Measurements from ENCODE around the gene CNGB1. TPM values are rescaled to one million over a fixed set of nuclear protein-coding genes. Genes with fewer than 3 reads are reported as not detected.

CNGB1 gene
- total RNA-seq, 2 donors from 2014 or later = 0.05 to 0.69 TPM

DNA sequence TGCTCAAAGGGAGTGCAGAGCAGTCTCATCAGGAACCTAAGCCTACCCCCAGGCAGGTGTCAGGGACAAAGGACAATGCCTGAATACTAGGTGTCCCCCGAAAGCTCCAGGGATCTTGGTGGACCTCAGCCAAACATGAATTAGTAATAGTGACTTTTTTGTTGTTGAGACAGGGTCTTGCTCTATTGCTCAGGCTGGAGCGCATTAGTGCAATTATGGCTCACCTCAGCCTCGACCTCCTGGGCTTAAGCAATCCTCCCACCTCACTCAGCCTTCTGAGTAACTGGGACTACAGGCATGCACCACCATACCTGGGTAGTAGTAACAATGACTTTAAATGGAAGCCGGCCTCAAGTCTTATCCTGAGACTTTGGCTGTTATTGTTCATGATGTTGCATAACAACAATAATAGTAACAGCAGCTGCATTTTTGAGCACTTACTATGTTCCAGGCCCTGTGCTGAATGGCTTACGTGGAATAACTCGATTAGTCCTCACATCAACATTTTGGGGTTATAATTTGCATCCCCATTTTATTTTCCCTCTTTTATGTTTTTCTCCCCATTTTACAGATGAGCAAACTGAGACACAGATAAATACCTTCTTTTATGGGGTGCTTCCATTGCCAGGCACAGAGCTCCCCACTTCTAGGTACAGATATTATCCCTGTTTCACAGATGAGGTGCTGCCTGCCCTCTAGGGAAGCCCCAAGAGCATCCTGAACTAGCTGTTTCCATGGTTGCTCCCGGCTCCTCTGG lies 19.5 kb downstream of the CNGB1 start:
- TF ChIP-seq, protein P1, sequence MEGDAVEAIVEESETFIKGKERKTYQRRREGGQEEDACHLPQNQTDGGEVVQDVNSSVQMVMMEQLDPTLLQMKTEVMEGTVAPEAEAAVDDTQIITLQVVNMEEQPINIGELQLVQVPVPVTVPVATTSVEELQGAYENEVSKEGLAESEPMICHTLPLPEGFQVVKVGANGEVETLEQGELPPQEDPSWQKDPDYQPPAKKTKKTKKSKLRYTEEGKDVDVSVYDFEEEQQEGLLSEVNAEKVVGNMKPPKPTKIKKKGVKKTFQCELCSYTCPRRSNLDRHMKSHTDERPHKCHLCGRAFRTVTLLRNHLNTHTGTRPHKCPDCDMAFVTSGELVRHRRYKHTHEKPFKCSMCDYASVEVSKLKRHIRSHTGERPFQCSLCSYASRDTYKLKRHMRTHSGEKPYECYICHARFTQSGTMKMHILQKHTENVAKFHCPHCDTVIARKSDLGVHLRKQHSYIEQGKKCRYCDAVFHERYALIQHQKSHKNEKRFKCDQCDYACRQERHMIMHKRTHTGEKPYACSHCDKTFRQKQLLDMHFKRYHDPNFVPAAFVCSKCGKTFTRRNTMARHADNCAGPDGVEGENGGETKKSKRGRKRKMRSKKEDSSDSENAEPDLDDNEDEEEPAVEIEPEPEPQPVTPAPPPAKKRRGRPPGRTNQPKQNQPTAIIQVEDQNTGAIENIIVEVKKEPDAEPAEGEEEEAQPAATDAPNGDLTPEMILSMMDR (IDR thresholded peaks at IDR 0.05) = no peak
- intact Hi-C loops (cut with DNase I) = no loop called here
- Histone ChIP-seq H3K4me3 (no peak overlapping the region), H3K9ac (ENCODE audit: low read depth in 2 of 2, low read length in 2 of 2) (no peak overlapping the region), H3K27me3 (no peaks in the 10 kb centered on the region), H3K36me3 (no peaks in the 10 kb centered on the region), H3K4me1 (no peaks in the 10 kb centered on the region), H3K27ac (no peak overlapping the region), H3K9me3 (no peaks in the 10 kb centered on the region)
- DNase-seq = no peak

DNA sequence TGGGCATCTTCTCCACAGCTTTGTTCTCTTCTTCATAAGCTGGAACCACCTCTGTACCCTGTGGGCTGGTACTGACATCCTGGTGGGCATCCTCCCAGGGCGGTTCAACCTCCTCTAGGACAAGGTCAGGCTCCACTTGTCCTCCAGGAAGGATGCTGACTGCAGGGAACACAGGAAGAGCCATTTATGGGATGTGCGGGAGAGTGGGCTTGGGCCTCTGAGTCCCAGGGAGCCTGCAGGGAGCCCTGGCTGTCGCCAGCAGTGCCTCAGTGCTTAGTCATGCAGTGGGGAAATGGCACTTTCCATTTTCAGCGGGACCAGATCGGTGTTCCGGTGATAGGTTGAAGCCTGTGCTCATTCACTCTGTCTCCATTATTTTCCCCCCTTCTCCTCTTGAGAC lies 20.5 kb downstream of the CNGB1 start:
- H3K27ac ChIP-seq = no peak overlapping the region
- H3K36me3 ChIP-seq = no peaks in the 10 kb centered on the region
- H3K9me3 ChIP-seq = no peaks in the 10 kb centered on the region
- no peaks in the 10 kb centered on the region for H3K27me3 ChIP-seq
- no peak overlapping the region for H3K9ac ChIP-seq (ENCODE audit: low read depth in 2 of 2, low read length in 2 of 2)
- TF ChIP-seq, protein P1 (IDR thresholded peaks at IDR 0.05) = no peak
- DNase-seq = no peak
- H3K4me1 ChIP-seq = no peaks in the 10 kb centered on the region
- no peak overlapping the region for H3K4me3 ChIP-seq
- intact Hi-C loops (cut with DNase I) = no loop called here

DNA sequence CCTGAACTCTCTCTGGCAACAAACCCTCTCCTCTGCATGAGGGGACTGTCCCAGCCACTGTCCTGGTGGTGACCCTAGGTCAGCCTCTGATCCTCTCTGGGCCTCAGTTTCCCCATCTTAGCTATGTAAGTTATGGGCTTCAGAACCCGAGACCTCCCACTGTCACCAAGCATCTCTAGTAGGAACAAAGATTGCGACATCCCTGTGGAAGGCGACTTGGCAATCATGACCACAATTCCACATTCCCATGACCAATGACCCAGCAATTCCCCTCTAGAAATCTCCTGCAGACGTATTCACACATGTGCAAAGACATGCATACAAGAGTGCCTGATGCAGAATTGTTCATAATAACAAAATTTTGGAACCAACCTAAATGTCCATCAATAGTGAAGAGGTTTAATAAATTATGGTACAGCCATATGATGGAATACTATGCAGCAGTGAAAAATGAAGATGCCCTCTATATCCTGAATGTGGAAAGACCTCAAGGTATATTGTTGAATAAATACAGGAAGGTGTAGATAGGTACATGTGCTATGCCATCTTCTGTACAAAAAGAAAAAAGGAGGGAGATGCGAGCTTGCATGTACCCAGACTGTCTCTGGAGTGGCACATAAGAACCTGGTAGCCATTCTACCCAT lies 21.2 kb downstream of the CNGB1 start:
- TF ChIP-seq, protein P1 (IDR thresholded peaks at IDR 0.05) = no peak
- intact Hi-C loops (cut with DNase I) = no loop called here
- no peak overlapping the region for H3K9ac ChIP-seq (ENCODE audit: low read depth in 2 of 2, low read length in 2 of 2)
- no peak overlapping the region for H3K4me3 ChIP-seq
- H3K27me3 ChIP-seq = no peaks in the 10 kb centered on the region
- no peak overlapping the region for H3K27ac ChIP-seq
- DNase-seq = no peak
- no peaks in the 10 kb centered on the region for H3K4me1 ChIP-seq
- no peaks in the 10 kb centered on the region for H3K9me3 ChIP-seq
- H3K36me3 ChIP-seq = no peaks in the 10 kb centered on the region

- intact Hi-C loops (cut with DNase I) = no loop called here
- no peaks in the 10 kb centered on the region for H3K4me1 ChIP-seq
- no peak overlapping the region for H3K9ac ChIP-seq (ENCODE audit: low read depth in 2 of 2, low read length in 2 of 2)
- no peaks in the 10 kb centered on the region for H3K27me3 ChIP-seq
- no peaks in the 10 kb centered on the region for H3K9me3 ChIP-seq
- DNase-seq = no peak
- TF ChIP-seq, protein P1 (IDR thresholded peaks at IDR 0.05) = no peak
- no peak overlapping the region for H3K27ac ChIP-seq
- no peak overlapping the region for H3K4me3 ChIP-seq
- no peaks in the 10 kb centered on the region for H3K36me3 ChIP-seq
Measured at GRCh38 chr16:57949013-57949412, 21.9 kb downstream of the CNGB1 start.

DNA sequence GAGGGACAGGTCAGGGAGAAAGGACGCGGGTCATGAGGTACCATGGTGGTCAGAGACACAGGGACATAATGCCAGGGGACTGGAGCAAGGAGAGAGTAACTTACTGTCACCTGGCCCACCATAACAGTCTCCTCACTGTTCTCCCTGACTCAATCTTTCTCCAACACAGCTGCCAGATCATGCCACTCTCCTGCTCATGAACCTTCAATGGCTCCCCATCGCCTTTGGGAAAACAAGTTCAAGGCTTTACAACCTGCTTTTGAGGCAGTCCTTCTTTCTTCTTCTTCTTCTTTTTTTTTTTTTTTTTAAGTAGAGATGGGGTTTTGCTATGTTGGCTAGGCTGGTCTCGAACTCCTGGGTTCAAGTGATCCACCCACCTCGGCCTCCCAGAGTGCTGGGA lies 22.9 kb downstream of the CNGB1 start:
- intact Hi-C loops (cut with DNase I) = no loop called here
- H3K4me3 ChIP-seq = no peak overlapping the region
- no peaks in the 10 kb centered on the region for H3K27me3 ChIP-seq
- no peaks in the 10 kb centered on the region for H3K4me1 ChIP-seq
- H3K9me3 ChIP-seq = no peaks in the 10 kb centered on the region
- TF ChIP-seq, protein P1 (IDR thresholded peaks at IDR 0.05) = no peak
- H3K36me3 ChIP-seq = no peaks in the 10 kb centered on the region
- H3K9ac ChIP-seq (ENCODE audit: low read depth in 2 of 2, low read length in 2 of 2) = no peak overlapping the region
- no peak overlapping the region for H3K27ac ChIP-seq
- DNase-seq = no peak
